ENCODE data around the gene FADS1.

- no peak for TF ChIP-seq POLR2AphosphoS5 (IDR thresholded peaks at IDR 0.05; ENCODE audit: low read depth, low read length)
- TF ChIP-seq POLR2A (IDR thresholded peaks at IDR 0.05; ENCODE audit: low read depth, low read length), result no peak
Measured at GRCh38 chr11:61771195-61771894, 45.5 kb downstream of the FADS1 start.

All from GM12892 (cell line).